ENCODE data around the gene PRKG2.

The PRKG2 gene

DNA sequence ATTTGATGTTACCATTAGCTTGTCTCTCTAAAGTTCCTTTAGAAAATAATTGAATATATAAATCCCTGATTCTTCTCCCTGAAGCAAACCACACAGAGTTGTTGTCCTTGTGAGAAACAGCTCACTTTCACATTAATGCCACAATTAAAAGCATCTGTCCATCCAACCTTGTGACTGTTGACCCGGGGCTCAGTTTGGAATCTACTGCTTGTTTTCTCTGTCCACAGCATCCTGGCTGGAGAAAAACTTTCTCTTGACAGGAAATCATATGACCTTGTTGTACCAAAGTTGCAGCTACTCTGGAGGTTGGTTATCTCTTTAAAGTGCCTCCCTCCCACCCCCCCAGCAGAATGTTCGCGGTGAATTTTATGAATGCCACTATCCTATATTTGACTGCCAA is 3.1 kb downstream of the PRKG2 start:
- H3K4me1 ChIP-seq (ENCODE audit: control insufficient read depth, insufficient read depth, low read length): peaks cover 12% of the 10 kb centered on the region
- no peak overlapping the region for H3K4me3 ChIP-seq (ENCODE audit: low read length)
- H3K9me3 ChIP-seq (ENCODE audit: control insufficient read depth, low read length): no peaks in the 10 kb centered on the region
- no peak overlapping the region for H3K9ac ChIP-seq (ENCODE audit: low read length)
- H3K27me3 ChIP-seq (ENCODE audit: control insufficient read depth, insufficient read depth, low read length): peaks cover 44% of the 10 kb centered on the region
- no peaks in the 10 kb centered on the region for H3K36me3 ChIP-seq (ENCODE audit: control insufficient read depth, insufficient read depth, low read length)

DNA sequence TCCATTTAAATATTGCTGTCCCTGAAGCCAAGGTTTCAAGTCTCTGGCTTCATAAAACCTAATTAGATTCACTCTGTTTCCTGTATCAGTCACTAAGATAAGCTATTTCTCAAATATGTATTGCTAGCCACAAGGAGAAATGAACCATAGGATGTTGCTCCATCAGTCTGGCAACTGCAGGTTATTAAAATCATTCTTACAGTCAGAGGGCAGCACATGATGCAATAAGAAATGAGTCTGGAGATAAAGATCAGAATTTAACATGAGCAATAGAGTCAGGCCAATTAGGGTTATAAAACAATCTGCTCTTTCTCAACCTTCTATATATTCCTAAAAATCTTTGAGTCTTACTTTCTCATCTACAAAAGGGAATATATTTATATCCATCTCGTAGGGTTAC is 7.2 kb downstream of the PRKG2 start:
- H3K9me3 ChIP-seq (ENCODE audit: control insufficient read depth, low read length): no peaks in the 10 kb centered on the region
- no peaks in the 10 kb centered on the region for H3K4me1 ChIP-seq (ENCODE audit: control insufficient read depth, insufficient read depth, low read length)
- peaks cover 9% of the 10 kb centered on the region for H3K27me3 ChIP-seq (ENCODE audit: control insufficient read depth, insufficient read depth, low read length)
- no peak overlapping the region for H3K4me3 ChIP-seq (ENCODE audit: low read length)
- H3K9ac ChIP-seq (ENCODE audit: low read length): no peak overlapping the region
- no peaks in the 10 kb centered on the region for H3K36me3 ChIP-seq (ENCODE audit: control insufficient read depth, insufficient read depth, low read length)

DNA sequence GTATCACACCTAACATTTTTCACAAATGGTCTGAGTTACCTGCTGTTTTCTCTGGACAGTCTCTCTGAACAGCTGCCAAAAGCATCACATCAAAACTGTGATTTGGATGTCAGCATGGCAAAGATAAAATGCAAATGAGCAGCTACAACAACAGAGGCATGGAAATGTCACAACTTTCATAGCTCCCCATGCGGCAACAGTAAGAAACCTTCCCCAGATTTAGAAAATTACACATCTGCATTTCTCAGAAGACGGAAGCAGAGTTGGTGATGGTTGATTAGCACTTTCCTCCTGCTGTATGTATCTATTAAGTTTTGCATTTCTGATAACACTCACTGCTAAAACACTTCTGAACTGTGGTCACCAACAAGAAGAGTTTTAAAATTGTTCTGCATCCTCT is 9.7 kb downstream of the PRKG2 start:
- Histone ChIP-seq H3K27me3 (ENCODE audit: control insufficient read depth, insufficient read depth, low read length) (no peaks in the 10 kb centered on the region), H3K36me3 (ENCODE audit: control insufficient read depth, insufficient read depth, low read length) (no peaks in the 10 kb centered on the region), H3K9me3 (ENCODE audit: control insufficient read depth, low read length) (no peaks in the 10 kb centered on the region), H3K4me1 (ENCODE audit: control insufficient read depth, insufficient read depth, low read length) (no peaks in the 10 kb centered on the region), H3K9ac (ENCODE audit: low read length) (no peak overlapping the region), H3K4me3 (ENCODE audit: low read length) (no peak overlapping the region)

DNA sequence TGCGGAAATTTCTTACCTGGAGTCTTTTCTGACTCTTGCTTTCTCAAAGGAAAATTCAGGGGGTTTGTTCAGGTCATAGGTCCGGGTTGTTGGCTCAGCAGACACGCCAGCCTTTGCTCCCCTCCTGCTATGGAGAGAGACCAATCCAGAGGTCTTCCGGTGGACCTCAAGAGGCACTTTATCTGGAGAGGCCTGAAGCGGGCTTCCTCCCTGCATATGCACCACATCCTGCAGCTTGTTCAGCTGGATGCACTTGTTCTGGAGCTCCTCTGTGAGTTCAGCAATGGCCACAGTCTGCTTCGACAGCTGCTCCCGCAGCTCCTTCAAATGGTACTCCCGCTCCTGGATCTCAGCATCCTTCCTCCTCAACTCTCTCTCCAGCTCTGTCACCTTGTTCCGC is 10.5 kb downstream of the PRKG2 start:
- Histone ChIP-seq H3K36me3 (ENCODE audit: control insufficient read depth, insufficient read depth, low read length) (no peaks in the 10 kb centered on the region), H3K4me1 (ENCODE audit: control insufficient read depth, insufficient read depth, low read length) (no peaks in the 10 kb centered on the region), H3K9me3 (ENCODE audit: control insufficient read depth, low read length) (no peaks in the 10 kb centered on the region), H3K27me3 (ENCODE audit: control insufficient read depth, insufficient read depth, low read length) (no peaks in the 10 kb centered on the region), H3K9ac (ENCODE audit: low read length) (no peak overlapping the region), H3K4me3 (ENCODE audit: low read length) (no peak overlapping the region)

DNA sequence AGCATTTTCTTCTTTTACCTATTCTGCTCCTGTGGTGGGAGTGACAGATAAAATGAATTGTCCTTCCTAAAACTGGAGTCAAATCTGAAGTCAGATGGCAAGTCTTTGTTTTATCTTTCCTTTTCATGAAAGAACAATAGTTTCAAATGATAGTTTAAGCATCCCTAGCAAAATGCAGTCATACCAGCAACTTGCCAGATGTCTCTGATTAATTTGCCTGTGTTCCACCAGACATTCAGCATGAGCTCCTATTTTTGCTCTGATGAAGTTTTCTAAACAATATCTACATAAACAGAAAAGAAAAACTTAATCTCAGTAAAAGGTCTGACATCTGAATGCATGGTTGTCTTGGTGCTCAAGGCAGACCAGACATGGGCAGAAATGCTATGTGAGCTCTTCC is 15.2 kb downstream of the PRKG2 start:
- Histone ChIP-seq H3K36me3 (ENCODE audit: control insufficient read depth, insufficient read depth, low read length) (no peaks in the 10 kb centered on the region), H3K4me3 (ENCODE audit: low read length) (no peak overlapping the region), H3K4me1 (ENCODE audit: control insufficient read depth, insufficient read depth, low read length) (no peaks in the 10 kb centered on the region), H3K27me3 (ENCODE audit: control insufficient read depth, insufficient read depth, low read length) (no peaks in the 10 kb centered on the region), H3K9ac (ENCODE audit: low read length) (no peak overlapping the region), H3K9me3 (ENCODE audit: control insufficient read depth, low read length) (no peaks in the 10 kb centered on the region)

DNA sequence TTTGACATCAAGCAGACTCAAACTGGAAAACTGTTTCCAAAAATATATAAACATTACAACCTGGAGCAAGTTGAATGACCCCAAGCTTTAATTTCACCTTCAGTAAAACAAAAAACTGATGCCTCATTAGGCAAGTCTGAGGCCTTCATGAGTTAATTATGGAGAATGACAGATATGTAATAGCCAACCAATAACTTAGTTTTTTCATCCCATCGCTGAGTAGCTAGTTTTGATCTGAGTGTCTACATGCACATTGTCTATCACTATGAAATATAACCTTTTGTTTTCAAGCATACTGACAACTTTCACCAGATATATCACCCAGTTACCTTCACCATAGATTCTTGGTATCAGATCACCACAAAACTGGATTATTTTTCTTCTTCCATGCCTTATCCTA is 16.4 kb downstream of the PRKG2 start:
- Histone ChIP-seq H3K9me3 (ENCODE audit: control insufficient read depth, low read length) (no peaks in the 10 kb centered on the region), H3K27me3 (ENCODE audit: control insufficient read depth, insufficient read depth, low read length) (no peaks in the 10 kb centered on the region), H3K36me3 (ENCODE audit: control insufficient read depth, insufficient read depth, low read length) (no peaks in the 10 kb centered on the region), H3K9ac (ENCODE audit: low read length) (no peak overlapping the region), H3K4me3 (ENCODE audit: low read length) (no peak overlapping the region), H3K4me1 (ENCODE audit: control insufficient read depth, insufficient read depth, low read length) (no peaks in the 10 kb centered on the region)

DNA sequence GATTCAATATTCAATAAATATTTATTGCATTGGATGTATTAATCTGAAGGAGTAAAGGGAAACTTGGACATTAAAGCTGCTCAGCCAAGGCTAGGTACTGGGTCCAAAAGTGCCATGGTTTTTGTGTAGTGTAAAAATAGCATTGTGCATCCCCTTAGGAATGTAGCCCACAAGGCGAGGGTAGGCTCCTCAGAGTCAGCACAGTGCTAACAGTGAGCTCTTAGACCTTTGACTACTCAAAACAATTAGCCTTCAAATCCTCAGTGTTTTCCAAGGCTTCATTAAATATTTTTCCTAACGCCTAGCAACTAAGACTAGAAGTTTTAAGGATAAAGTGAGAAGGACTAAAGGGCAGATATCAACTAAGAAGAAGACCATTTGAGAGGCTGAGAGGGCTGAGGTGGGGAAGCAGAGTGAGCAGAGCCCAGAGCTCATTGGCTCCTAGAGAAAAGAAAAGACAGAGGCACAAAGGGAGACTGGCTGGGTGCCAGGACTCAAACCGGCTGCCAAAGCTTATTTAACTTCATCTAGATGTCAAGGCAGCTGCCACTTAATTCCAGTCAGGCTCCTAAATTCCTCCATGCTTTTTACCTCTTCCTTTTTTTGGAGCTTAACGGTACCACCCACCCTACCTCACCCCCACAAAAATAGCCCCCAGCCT is 17.0 kb downstream of the PRKG2 start:
- Histone ChIP-seq H3K9me3 (ENCODE audit: control insufficient read depth, low read length) (no peaks in the 10 kb centered on the region), H3K4me3 (ENCODE audit: low read length) (no peak overlapping the region), H3K4me1 (ENCODE audit: control insufficient read depth, insufficient read depth, low read length) (no peaks in the 10 kb centered on the region)

DNA sequence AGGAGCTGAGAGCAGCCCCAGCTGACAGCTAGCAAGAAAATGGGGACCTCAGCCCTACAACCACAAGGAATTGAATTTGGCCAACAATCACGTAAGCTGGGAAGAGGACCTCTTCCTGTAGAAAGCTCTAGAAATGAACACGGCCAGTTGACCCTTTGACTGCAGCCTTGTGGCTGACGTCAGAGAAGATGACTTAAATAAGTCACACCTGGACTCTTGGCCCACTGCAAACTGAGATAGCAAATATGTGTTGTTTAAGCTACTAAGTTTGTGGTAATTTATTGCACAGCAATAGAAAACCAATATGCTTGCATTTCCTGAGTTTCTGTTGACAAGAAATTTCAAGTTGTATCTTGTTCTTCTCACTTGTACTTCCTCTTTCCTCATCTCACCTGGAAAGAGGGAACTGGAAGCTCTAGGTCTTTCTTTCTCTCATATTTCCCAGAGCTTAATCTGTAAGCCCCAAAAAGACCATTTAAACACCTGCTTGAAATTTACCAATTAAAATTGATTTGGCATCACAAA is 18.8 kb downstream of the PRKG2 start:
- no peaks in the 10 kb centered on the region for H3K36me3 ChIP-seq (ENCODE audit: control insufficient read depth, insufficient read depth, low read length)
- H3K4me3 ChIP-seq (ENCODE audit: low read length): no peak overlapping the region
- H3K27me3 ChIP-seq (ENCODE audit: control insufficient read depth, insufficient read depth, low read length): no peaks in the 10 kb centered on the region
- H3K4me1 ChIP-seq (ENCODE audit: control insufficient read depth, insufficient read depth, low read length): no peaks in the 10 kb centered on the region
- no peaks in the 10 kb centered on the region for H3K9me3 ChIP-seq (ENCODE audit: control insufficient read depth, low read length)
- no peak overlapping the region for H3K9ac ChIP-seq (ENCODE audit: low read length)

More for the DNA sequence above, 17.0 kb downstream of the PRKG2 start:
- Histone ChIP-seq H3K9ac (ENCODE audit: low read length) (no peak overlapping the region), H3K27me3 (ENCODE audit: control insufficient read depth, insufficient read depth, low read length) (no peaks in the 10 kb centered on the region), H3K36me3 (ENCODE audit: control insufficient read depth, insufficient read depth, low read length) (no peaks in the 10 kb centered on the region)

DNA sequence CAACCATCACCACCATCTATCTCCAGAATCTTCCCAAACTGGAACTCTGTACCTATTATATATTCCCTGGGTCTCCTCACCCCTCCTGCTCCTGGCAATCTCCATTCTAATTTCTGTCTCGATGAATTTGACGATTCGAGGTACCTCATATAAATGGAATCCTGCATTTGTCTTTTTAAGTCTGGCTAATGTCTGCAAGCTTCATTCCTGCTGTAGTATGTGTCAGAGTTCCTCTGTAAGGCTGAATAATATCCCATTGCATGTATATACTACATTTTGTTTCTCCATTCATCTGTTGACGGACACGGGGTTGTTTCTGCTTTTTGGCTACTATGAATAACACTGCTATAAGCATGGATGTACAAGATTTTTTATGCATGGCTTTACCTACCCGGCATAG is 19.5 kb downstream of the PRKG2 start:
- H3K4me3 ChIP-seq (ENCODE audit: low read length): no peak overlapping the region
- H3K4me1 ChIP-seq (ENCODE audit: control insufficient read depth, insufficient read depth, low read length): no peaks in the 10 kb centered on the region
- no peaks in the 10 kb centered on the region for H3K36me3 ChIP-seq (ENCODE audit: control insufficient read depth, insufficient read depth, low read length)
- H3K9me3 ChIP-seq (ENCODE audit: control insufficient read depth, low read length): no peaks in the 10 kb centered on the region
- no peaks in the 10 kb centered on the region for H3K27me3 ChIP-seq (ENCODE audit: control insufficient read depth, insufficient read depth, low read length)
- H3K9ac ChIP-seq (ENCODE audit: low read length): no peak overlapping the region

DNA sequence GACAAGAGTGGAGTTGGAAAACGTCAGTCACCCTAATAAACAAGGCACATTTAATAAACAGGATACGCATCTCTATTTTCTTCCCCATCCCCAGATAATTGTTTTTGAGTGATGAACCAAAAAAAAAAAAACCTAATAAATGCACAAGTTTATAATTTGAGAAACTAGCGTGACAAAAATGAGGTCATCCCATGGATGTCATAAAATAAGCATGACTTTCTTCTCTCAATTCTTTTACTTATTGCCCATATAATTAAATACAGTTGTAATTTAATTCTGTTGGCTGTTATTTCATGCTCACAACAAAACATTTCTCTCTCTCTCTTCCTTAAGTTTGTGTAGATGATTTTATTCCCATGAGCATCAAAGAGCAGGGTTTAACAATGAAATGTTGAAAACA is 20.7 kb downstream of the PRKG2 start:
- Histone ChIP-seq H3K9ac (ENCODE audit: low read length) (no peak overlapping the region), H3K36me3 (ENCODE audit: control insufficient read depth, insufficient read depth, low read length) (no peaks in the 10 kb centered on the region), H3K4me1 (ENCODE audit: control insufficient read depth, insufficient read depth, low read length) (no peaks in the 10 kb centered on the region), H3K27me3 (ENCODE audit: control insufficient read depth, insufficient read depth, low read length) (no peaks in the 10 kb centered on the region), H3K9me3 (ENCODE audit: control insufficient read depth, low read length) (no peaks in the 10 kb centered on the region), H3K4me3 (ENCODE audit: low read length) (no peak overlapping the region)

DNA sequence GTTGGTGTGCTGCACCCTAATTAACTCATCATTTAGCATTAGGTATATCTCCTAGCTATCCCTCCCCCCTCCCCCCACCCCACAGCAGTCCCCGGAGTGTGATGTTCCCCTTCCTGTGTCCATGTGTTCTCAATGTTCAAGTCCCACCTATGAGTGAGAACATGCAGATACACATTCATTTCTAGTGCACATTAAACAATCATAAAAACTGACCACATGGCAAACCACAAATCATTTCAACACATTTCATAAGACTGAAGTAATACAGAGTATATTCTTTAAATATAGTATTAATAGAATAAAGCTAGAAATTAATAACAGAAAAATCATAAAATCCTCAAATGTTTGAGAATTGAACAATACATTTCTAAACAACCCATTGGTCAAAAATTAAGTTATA is 34.1 kb downstream of the PRKG2 start:
- H3K9me3 ChIP-seq (ENCODE audit: control insufficient read depth, low read length): no peaks in the 10 kb centered on the region
- no peak overlapping the region for H3K9ac ChIP-seq (ENCODE audit: low read length)
- H3K36me3 ChIP-seq (ENCODE audit: control insufficient read depth, insufficient read depth, low read length): no peaks in the 10 kb centered on the region
- no peaks in the 10 kb centered on the region for H3K27me3 ChIP-seq (ENCODE audit: control insufficient read depth, insufficient read depth, low read length)
- H3K4me1 ChIP-seq (ENCODE audit: control insufficient read depth, insufficient read depth, low read length): no peaks in the 10 kb centered on the region
- no peak overlapping the region for H3K4me3 ChIP-seq (ENCODE audit: low read length)

DNA sequence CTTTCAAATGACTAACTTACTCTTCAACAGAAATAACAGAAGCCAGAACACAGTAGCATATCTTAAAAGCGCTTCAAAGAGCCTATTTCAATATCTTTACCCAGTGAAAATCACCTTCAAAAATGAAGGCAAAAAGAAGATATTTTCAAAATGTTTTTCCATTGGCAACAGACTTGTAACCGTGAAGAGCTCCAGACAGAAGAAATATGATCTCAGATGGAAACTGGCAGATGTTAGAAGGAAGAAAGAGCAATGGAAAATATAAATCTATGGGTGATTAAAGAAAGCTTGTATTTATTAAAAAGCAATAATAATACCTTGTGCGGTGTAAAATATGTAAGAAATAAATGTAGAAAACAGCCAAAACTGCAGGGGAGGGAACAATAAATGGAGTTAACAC is 35.7 kb downstream of the PRKG2 start:
- Histone ChIP-seq H3K4me3 (ENCODE audit: low read length) (no peak overlapping the region), H3K27me3 (ENCODE audit: control insufficient read depth, insufficient read depth, low read length) (no peaks in the 10 kb centered on the region), H3K36me3 (ENCODE audit: control insufficient read depth, insufficient read depth, low read length) (no peaks in the 10 kb centered on the region), H3K9me3 (ENCODE audit: control insufficient read depth, low read length) (no peaks in the 10 kb centered on the region), H3K4me1 (ENCODE audit: control insufficient read depth, insufficient read depth, low read length) (no peaks in the 10 kb centered on the region), H3K9ac (ENCODE audit: low read length) (no peak overlapping the region)

DNA sequence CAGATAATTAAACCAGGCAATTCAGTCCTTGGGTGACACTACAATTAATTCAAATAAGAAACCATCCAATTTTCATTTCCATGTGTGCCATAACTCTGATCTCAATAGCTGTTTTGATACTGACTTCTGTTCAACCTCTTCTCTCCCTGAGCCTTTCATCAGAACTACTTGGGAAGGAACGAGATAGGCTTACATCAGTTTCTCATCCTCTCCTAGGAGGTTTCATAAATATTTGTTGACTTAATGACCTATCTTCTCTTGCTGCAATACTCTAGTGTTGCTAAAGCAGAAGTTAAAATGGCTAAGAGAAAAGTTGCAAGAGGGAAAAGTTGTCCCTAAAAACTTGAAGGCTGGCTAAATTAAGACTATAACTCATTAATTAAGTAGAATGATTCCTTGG is 41.8 kb downstream of the PRKG2 start:
- Histone ChIP-seq H3K4me1 (ENCODE audit: control insufficient read depth, insufficient read depth, low read length) (no peaks in the 10 kb centered on the region), H3K9ac (ENCODE audit: low read length) (no peak overlapping the region), H3K36me3 (ENCODE audit: control insufficient read depth, insufficient read depth, low read length) (no peaks in the 10 kb centered on the region), H3K4me3 (ENCODE audit: low read length) (no peak overlapping the region), H3K9me3 (ENCODE audit: control insufficient read depth, low read length) (no peaks in the 10 kb centered on the region), H3K27me3 (ENCODE audit: control insufficient read depth, insufficient read depth, low read length) (no peaks in the 10 kb centered on the region)
